PC-3 (cell line): ENCODE measurements around the gene NDUFV1.

Experiments used
- CTCF ChIP-seq: fragments of 300-600 bp; sonication (generic); conservative IDR thresholded peaks from 2 replicates; pipeline ENCODE4 v1.5.1; 2017; ENCODE audit warnings: antibody characterized with exemption, low read depth, mild to moderate bottlenecking, low read length
- EZH2 ChIP-seq: fragments of 300-600 bp; sonication (generic); IDR thresholded peaks from one replicate; pipeline ENCODE4 v1.6.1; 2017; ENCODE audit warnings: antibody characterized with exemption, mild to moderate bottlenecking, low read length; ENCODE audit not compliant: unreplicated experiment
- EZH2phosphoT487 ChIP-seq: fragments of 300-600 bp; sonication (generic); IDR thresholded peaks from 2 replicates; pipeline ENCODE4 v1.6.1; 2018; ENCODE audit warnings: mild to moderate bottlenecking, antibody characterized with exemption, low read length, borderline replicate concordance

- TF ChIP-seq CTCF = no peak
- no peak for TF ChIP-seq EZH2
- TF ChIP-seq EZH2phosphoT487 = no peak
These were observed 30.2 kb downstream of the NDUFV1 start for GRCh38 chr11:67636962-67637361.
